GM19025 (cell line): Measurements from ENCODE around the gene PMVK.
"Not testable (repeated sequence)": the region's sequence is repeated elsewhere in the genome, so short reads cannot be mapped to it uniquely, and the experiment has no call there.

Experiments used
- ATAC-seq: cut with Tn5 transposase; IDR thresholded peaks from one replicate; pipeline ENCODE4 v1.9.1; 2021; ENCODE audit warnings: mild to moderate bottlenecking, low read depth, moderate library complexity; ENCODE audit not compliant: unreplicated experiment

PMVK gene

GRCh38 chr1:154925335-154926170, 11.0 kb downstream of the PMVK start:
- no peak for ATAC-seq

- no peak for ATAC-seq
Measured at GRCh38 chr1:154923695-154924094, 12.8 kb downstream of the PMVK start.

- ATAC-seq = no peak
Measured at GRCh38 chr1:154913273-154913672, 23.2 kb downstream of the PMVK start.

GRCh38 chr1:154912755-154913154, 23.8 kb downstream of the PMVK start:
- ATAC-seq = no peak

GRCh38 chr1:154911691-154912550, 24.6 kb downstream of the PMVK start:
- ATAC-seq = no peak

- ATAC-seq = no peak
Measured at GRCh38 chr1:154910851-154911250, 25.7 kb downstream of the PMVK start.

GRCh38 chr1:154908937-154909336, 27.6 kb downstream of the PMVK start:
- ATAC-seq = no peak

GRCh38 chr1:154908129-154908528, 28.4 kb downstream of the PMVK start:
- ATAC-seq = not testable (repeated sequence)

GRCh38 chr1:154906621-154907081, 29.9 kb downstream of the PMVK start:
- ATAC-seq = no peak

- no peak for ATAC-seq
Measured at GRCh38 chr1:154902938-154903566, 33.5 kb downstream of the PMVK start.

- no peak for ATAC-seq
Measured at GRCh38 chr1:154901591-154901990, 34.9 kb downstream of the PMVK start.

- no peak for ATAC-seq
Measured at GRCh38 chr1:154899041-154899440, 37.5 kb downstream of the PMVK start.

- ATAC-seq = no peak
Measured at GRCh38 chr1:154896771-154897286, 39.7 kb downstream of the PMVK start.

GRCh38 chr1:154895798-154896197, 40.7 kb downstream of the PMVK start:
- no peak for ATAC-seq

- no peak for ATAC-seq
Measured at GRCh38 chr1:154891452-154891851, 45.1 kb downstream of the PMVK start.

GRCh38 chr1:154888757-154889156, 47.8 kb downstream of the PMVK start:
- no peak for ATAC-seq

- no peak for ATAC-seq
Measured at GRCh38 chr1:154886281-154887015, 50.1 kb downstream of the PMVK start.

GRCh38 chr1:154884869-154885701, 51.4 kb downstream of the PMVK start:
- no peak for ATAC-seq
